A172 (cell line): ENCODE results near the gene SCGB1D1. TPM values are rescaled to one million over a fixed set of nuclear protein-coding genes. Genes with fewer than 3 reads are reported as not detected.
"Not testable (repeated sequence)": the region's sequence is repeated elsewhere in the genome, so short reads cannot be mapped to it uniquely, and the experiment has no call there.

Experiments
- DNase-seq: peaks from one replicate; pipeline ENCODE4 v3.0.0-alpha.2; 2015; ENCODE audit warnings: low spot score
- total RNA-seq: library from RNA; depleted of rRNA; stranded (reverse); fragments of >200 nt; shearing (Covaris generic); gene quantifications from 2 replicates; pipeline ENCODE4 v1.2.3, GENCODE V29; 2014

Gene SCGB1D1
- total RNA-seq, 1 experiment from 2014 or later = not detected

- no peak for DNase-seq
These were observed 23.6 kb upstream of the SCGB1D1 start for GRCh38 chr11:62166371-62166770.

GRCh38 chr11:62169448-62169847 lies 20.6 kb upstream of the SCGB1D1 start:
- DNase-seq = no peak

GRCh38 chr11:62169935-62170334 lies 20.1 kb upstream of the SCGB1D1 start:
- no peak for DNase-seq

- DNase-seq = peak; percentile 79
These were observed 18.7 kb upstream of the SCGB1D1 start for GRCh38 chr11:62171261-62171723.

GRCh38 chr11:62172294-62172693 lies 17.7 kb upstream of the SCGB1D1 start:
- DNase-seq = no peak

GRCh38 chr11:62176766-62177165 lies 13.2 kb upstream of the SCGB1D1 start:
- no peak for DNase-seq

GRCh38 chr11:62179995-62180394 lies 10.0 kb upstream of the SCGB1D1 start:
- no peak for DNase-seq

- no peak for DNase-seq
These were observed 8.9 kb upstream of the SCGB1D1 start for GRCh38 chr11:62181097-62181496.

- no peak for DNase-seq
These were observed 7.7 kb upstream of the SCGB1D1 start for GRCh38 chr11:62182147-62182891.

- DNase-seq = no peak
These were observed 3.8 kb upstream of the SCGB1D1 start for GRCh38 chr11:62186195-62186594.

- DNase-seq = no peak
These were observed 3.9 kb downstream of the SCGB1D1 start for GRCh38 chr11:62193952-62194351.

GRCh38 chr11:62195010-62195409 lies 5.0 kb downstream of the SCGB1D1 start:
- DNase-seq = not testable (repeated sequence)

- no peak for DNase-seq
These were observed 5.9 kb downstream of the SCGB1D1 start for GRCh38 chr11:62195945-62196344.

- DNase-seq = not testable (repeated sequence)
These were observed 7.4 kb downstream of the SCGB1D1 start for GRCh38 chr11:62197400-62197799.

GRCh38 chr11:62201376-62201775 lies 11.4 kb downstream of the SCGB1D1 start:
- DNase-seq = no peak

GRCh38 chr11:62202910-62203309 lies 12.9 kb downstream of the SCGB1D1 start:
- DNase-seq = no peak

- DNase-seq = no peak
These were observed 14.4 kb downstream of the SCGB1D1 start for GRCh38 chr11:62204430-62204829.

GRCh38 chr11:62205441-62205840 lies 15.4 kb downstream of the SCGB1D1 start:
- no peak for DNase-seq

GRCh38 chr11:62206276-62207066 lies 16.5 kb downstream of the SCGB1D1 start:
- DNase-seq = not testable (repeated sequence)

- DNase-seq = no peak
These were observed 18.7 kb downstream of the SCGB1D1 start for GRCh38 chr11:62208785-62209144.

- no peak for DNase-seq
These were observed 27.3 kb downstream of the SCGB1D1 start for GRCh38 chr11:62217191-62217748.

GRCh38 chr11:62221498-62221897 lies 31.5 kb downstream of the SCGB1D1 start:
- no peak for DNase-seq

GRCh38 chr11:62223095-62223494 lies 33.1 kb downstream of the SCGB1D1 start:
- DNase-seq = no peak
